Measurements from ENCODE around the gene ZFPL1.
A peak's percentile ranks its signal among the peaks of the same experiment; 100 is the strongest.

ZFPL1 gene

GRCh38 chr11:65083834-65084597, at the start of gene ZFPL1, which contains the start of gene CDCA5:
TSS of gene ZFPL1 (plus strand) at chr11:65084222. CDS start at chr11:65084699, 477 bp downstream.
TSS of gene CDCA5 (minus strand) at chr11:65084040. CDS start at chr11:65083978, 62 bp downstream.
- peak; percentile 98 for DNase-seq

- no peak for DNase-seq
These were observed 49.6 kb upstream of the ZFPL1 start for GRCh38 chr11:65034423-65034822.

- DNase-seq = no peak
These were observed 48.4 kb upstream of the ZFPL1 start for GRCh38 chr11:65035579-65035978.

GRCh38 chr11:65036931-65037330, 47.1 kb upstream of the ZFPL1 start:
- no peak for DNase-seq

GRCh38 chr11:65040520-65040846, 43.5 kb upstream of the ZFPL1 start:
- no peak for DNase-seq

GRCh38 chr11:65040847-65041622, 43.0 kb upstream of the ZFPL1 start, which contains the start of gene SAC3D1:
TSS of gene SAC3D1 (plus strand) at chr11:65041210. CDS start at chr11:65041293, 83 bp downstream.
- DNase-seq = peak; percentile 98

GRCh38 chr11:65042891-65043290, 41.1 kb upstream of the ZFPL1 start:
- DNase-seq = no peak

GRCh38 chr11:65043881-65044501, 40.0 kb upstream of the ZFPL1 start:
- no peak for DNase-seq

- DNase-seq = no peak
These were observed 39.0 kb upstream of the ZFPL1 start for GRCh38 chr11:65045061-65045460.

- DNase-seq = no peak
These were observed 38.3 kb upstream of the ZFPL1 start for GRCh38 chr11:65045728-65046127.

GRCh38 chr11:65047581-65048422, 36.2 kb upstream of the ZFPL1 start:
- DNase-seq = no peak

- no peak for DNase-seq
These were observed 32.6 kb upstream of the ZFPL1 start for GRCh38 chr11:65051398-65051858.

- no peak for DNase-seq
These were observed 30.1 kb upstream of the ZFPL1 start for GRCh38 chr11:65053827-65054508.

GRCh38 chr11:65055538-65055937, 28.5 kb upstream of the ZFPL1 start:
- DNase-seq = no peak

- no peak for DNase-seq
These were observed 27.0 kb upstream of the ZFPL1 start for GRCh38 chr11:65056999-65057398.

GRCh38 chr11:65057526-65057925, 26.5 kb upstream of the ZFPL1 start:
- DNase-seq = no peak

GRCh38 chr11:65058012-65058411, 26.0 kb upstream of the ZFPL1 start:
- DNase-seq = no peak

- DNase-seq = no peak
These were observed 25.5 kb upstream of the ZFPL1 start, which contains the start of gene NAALADL1 for GRCh38 chr11:65058419-65059054. TSS of gene NAALADL1 (minus strand) at chr11:65058553. CDS start at chr11:65058521, 32 bp downstream.

- DNase-seq = no peak
These were observed 24.5 kb upstream of the ZFPL1 start for GRCh38 chr11:65059523-65059922.

- peak; percentile 44 for DNase-seq
These were observed 23.8 kb upstream of the ZFPL1 start for GRCh38 chr11:65059959-65060824.
